AG09319 (cell line): ENCODE results near the gene MTX2.

Experiments used
- DNase-seq: peaks from one replicate; pipeline ENCODE4 v3.0.0-alpha.2; 2010; ENCODE audit warnings: low read depth; ENCODE audit errors: extremely low read depth
- TF ChIP-seq, protein P1 (sequence below): IDR thresholded peaks from 2 replicates; pipeline ENCODE4 v1.5.1; 2011; ENCODE audit warnings: low read depth, mild to moderate bottlenecking, inconsistent platforms, low read length, moderate library complexity

The MTX2 gene

DNA sequence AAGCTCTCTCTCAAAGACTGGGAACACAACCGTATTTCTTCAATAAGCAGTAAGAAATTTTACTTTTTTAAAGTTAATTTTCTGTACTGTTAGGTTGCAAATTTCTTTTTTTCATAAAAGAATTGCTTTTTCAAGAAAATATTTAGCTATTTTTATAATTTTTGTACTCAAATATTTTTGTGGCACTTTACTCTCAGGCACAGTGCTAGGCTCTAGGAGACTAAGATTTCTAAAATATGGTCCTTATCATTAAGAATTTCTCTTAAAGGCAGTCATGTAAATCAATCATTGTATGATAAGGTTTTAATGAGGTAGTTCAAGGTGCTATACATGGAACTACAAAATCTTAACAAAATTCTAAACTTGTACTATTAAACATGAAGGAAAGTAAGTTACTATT, 61.4 kb downstream of the MTX2 start:
- no peak for DNase-seq
- TF ChIP-seq, protein P1, sequence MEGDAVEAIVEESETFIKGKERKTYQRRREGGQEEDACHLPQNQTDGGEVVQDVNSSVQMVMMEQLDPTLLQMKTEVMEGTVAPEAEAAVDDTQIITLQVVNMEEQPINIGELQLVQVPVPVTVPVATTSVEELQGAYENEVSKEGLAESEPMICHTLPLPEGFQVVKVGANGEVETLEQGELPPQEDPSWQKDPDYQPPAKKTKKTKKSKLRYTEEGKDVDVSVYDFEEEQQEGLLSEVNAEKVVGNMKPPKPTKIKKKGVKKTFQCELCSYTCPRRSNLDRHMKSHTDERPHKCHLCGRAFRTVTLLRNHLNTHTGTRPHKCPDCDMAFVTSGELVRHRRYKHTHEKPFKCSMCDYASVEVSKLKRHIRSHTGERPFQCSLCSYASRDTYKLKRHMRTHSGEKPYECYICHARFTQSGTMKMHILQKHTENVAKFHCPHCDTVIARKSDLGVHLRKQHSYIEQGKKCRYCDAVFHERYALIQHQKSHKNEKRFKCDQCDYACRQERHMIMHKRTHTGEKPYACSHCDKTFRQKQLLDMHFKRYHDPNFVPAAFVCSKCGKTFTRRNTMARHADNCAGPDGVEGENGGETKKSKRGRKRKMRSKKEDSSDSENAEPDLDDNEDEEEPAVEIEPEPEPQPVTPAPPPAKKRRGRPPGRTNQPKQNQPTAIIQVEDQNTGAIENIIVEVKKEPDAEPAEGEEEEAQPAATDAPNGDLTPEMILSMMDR: no peak

GRCh38 chr2:176331646-176332045, 62.4 kb downstream of the MTX2 start:
- no peak for DNase-seq
- TF ChIP-seq, protein P1: no peak

DNA sequence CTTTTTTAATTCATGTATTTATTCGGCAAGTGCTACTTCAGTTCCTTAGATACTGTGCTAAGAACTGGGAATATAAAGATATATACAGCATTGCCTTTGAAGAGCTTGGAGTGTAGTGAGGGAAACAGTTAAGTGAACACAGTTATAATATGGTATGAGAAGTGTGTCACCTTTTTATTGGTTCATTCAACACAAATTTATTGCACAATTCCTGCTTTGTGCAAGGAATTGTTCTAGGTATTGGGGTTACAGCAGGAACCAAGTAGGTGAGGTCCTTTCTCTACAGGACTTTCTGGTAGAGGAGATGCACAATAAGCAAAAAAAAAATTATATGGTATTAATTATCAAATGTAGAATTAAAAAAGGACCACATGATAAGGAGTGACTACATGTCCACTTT, 65.5 kb downstream of the MTX2 start:
- TF ChIP-seq, protein P1: no peak
- DNase-seq: no peak

GRCh38 chr2:176338395-176338794, 69.2 kb downstream of the MTX2 start:
- TF ChIP-seq, protein P1: no peak
- DNase-seq: no peak

GRCh38 chr2:176339208-176339607, 70.0 kb downstream of the MTX2 start:
- DNase-seq: no peak
- TF ChIP-seq, protein P1: no peak

GRCh38 chr2:176356251-176356650, 87.0 kb downstream of the MTX2 start:
- TF ChIP-seq, protein P1: no peak
- no peak for DNase-seq

GRCh38 chr2:176364273-176364977, 95.2 kb downstream of the MTX2 start:
- DNase-seq: no peak
- TF ChIP-seq, protein P1: no peak
